ENCODE data around the gene LDLRAD4.
"Not testable (repeated sequence)": the region's sequence is repeated elsewhere in the genome, so short reads cannot be mapped to it uniquely, and the experiment has no call there.

LDLRAD4 gene

GRCh38 chr18:13677350-13677749 is 458.8 kb downstream of the LDLRAD4 start:
- DNase-seq (ENCODE audit: low spot score): not testable (repeated sequence)

DNA sequence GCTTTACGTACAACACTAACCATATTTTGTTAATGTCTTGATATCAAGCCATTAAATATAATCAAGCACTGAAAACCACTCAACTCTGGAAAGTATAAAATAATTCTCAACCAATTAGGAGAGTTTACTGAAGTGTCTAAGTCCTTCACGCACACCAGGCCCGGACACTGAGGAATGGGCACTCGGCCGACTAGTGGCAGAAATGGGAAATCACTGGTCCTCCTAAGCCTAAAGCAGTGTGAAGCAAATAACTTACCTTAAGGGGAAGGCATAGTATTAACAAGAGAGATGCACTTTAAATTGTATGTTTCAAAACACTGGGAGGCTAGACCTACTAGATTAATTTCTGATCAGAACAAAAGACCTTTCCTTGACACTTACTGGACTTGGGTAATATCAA is 462.1 kb downstream of the LDLRAD4 start:
- DNase-seq (ENCODE audit: low spot score): no peak

DNA sequence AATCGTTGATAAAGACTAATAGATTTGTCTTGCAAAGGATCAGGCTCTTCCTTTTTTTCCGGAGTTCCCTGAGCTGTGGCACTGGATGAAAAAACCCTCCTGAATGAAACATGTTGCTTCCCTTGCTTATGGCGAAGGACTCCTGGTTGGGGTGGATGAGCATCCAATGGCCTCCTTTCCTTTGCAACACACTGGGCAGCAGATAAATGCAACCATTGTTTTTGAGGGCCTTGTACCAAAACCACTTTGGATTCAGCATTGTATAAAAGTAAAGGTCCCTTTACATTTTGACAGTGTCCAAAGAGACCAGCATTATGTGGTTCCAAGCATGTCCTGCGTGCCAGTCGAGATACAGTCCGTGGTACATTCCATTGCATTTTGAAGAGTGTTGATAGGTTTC is 463.1 kb downstream of the LDLRAD4 start:
- no peak for DNase-seq (ENCODE audit: low spot score)

GRCh38 chr18:13684546-13684945 is 466.0 kb downstream of the LDLRAD4 start:
- no peak for DNase-seq (ENCODE audit: low spot score)

GRCh38 chr18:13688191-13689136 is 469.9 kb downstream of the LDLRAD4 start:
- DNase-seq (ENCODE audit: low spot score): no peak

- DNase-seq (ENCODE audit: low spot score): not testable (repeated sequence)
These were observed 471.5 kb downstream of the LDLRAD4 start for GRCh38 chr18:13690060-13690459.

GRCh38 chr18:13695337-13695736 is 476.8 kb downstream of the LDLRAD4 start:
- not testable (repeated sequence) for DNase-seq (ENCODE audit: low spot score)

DNA sequence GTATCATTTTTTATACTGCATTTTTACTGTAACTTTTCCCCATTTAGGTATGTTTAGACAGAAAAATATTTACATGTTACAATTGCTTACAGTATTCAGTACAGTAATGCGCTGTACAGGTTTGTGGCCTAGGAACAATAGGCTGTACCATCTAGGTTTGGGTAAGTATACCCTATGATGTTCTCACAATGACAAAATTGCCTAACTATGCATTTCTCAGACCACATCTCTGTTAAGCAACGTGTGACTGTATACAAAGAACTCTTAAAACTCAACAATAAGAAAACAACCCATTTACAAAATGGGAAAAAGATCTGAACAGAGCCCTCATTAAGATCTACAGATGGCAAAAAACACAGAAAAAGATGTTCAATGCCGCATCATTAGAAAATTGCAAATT is 478.4 kb downstream of the LDLRAD4 start:
- no peak for DNase-seq (ENCODE audit: low spot score)

DNA sequence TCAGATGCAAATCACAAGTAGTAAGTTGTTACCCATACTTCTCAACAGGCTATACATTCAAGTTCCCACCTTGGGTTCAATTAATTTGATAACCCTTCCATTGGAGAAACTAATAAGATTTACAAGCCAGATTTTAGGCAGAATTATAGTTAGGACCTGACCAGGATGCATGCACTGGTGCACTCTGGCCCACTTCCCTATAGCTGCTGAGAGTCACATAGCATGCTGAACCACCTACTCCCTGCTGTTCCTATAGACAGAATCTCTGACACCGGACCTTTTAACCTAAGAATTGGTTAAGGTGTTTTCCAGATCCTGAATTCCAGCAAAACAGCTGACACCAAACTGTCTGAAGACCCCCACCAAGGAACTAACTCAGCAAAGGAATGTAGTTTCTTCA is 481.6 kb downstream of the LDLRAD4 start:
- no peak for DNase-seq (ENCODE audit: low spot score)

Data from HuH-7.5 (cell line).